ENCODE results near the gene ZSWIM1. TPM values are rescaled to one million over a fixed set of nuclear protein-coding genes. Genes with fewer than 3 reads are reported as not detected.

Gene ZSWIM1
- total RNA-seq, 1 donor from 2014 or later: 13.3 TPM

DNA sequence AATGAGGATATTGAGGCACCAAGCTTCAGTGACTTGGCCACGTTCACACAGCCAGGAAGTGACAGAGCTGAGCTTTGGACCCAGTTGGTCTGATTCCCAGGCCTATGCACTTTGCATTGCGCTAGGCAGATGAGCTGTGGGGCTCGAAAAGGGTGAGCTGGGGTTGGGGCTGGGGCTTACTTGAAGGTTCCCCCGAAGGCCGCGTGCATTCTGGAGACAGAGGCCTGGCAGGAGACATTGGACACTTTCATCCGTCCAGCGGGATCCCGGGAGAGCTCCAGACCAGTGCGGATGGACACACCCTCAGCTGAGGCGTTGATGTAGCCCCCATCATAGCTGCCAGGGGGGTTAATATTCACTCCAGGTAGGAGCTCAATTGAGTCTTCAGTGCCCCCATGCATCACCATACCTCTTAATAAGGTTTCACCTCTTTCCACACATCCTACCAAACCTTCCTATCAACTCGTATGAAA is 28.3 kb downstream of the ZSWIM1 start:
- no peak for DNase-seq (ENCODE audit: extremely low spot score, unreplicated experiment)
- TF ChIP-seq, protein P1, sequence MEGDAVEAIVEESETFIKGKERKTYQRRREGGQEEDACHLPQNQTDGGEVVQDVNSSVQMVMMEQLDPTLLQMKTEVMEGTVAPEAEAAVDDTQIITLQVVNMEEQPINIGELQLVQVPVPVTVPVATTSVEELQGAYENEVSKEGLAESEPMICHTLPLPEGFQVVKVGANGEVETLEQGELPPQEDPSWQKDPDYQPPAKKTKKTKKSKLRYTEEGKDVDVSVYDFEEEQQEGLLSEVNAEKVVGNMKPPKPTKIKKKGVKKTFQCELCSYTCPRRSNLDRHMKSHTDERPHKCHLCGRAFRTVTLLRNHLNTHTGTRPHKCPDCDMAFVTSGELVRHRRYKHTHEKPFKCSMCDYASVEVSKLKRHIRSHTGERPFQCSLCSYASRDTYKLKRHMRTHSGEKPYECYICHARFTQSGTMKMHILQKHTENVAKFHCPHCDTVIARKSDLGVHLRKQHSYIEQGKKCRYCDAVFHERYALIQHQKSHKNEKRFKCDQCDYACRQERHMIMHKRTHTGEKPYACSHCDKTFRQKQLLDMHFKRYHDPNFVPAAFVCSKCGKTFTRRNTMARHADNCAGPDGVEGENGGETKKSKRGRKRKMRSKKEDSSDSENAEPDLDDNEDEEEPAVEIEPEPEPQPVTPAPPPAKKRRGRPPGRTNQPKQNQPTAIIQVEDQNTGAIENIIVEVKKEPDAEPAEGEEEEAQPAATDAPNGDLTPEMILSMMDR (IDR thresholded peaks at IDR 0.05): no peak
- Mint-ChIP-seq H3K4me3 (ENCODE audit: unreplicated experiment) (no peak overlapping the region), H3K9me3 (ENCODE audit: unreplicated experiment) (no peaks in the 10 kb centered on the region), H3K27ac (ENCODE audit: unreplicated experiment) (peak overlapping the region; percentile 67), H3K36me3 (ENCODE audit: unreplicated experiment) (peaks cover 17% of the 10 kb centered on the region), H3K4me1 (ENCODE audit: unreplicated experiment) (peaks cover 22% of the 10 kb centered on the region), H3K27me3 (ENCODE audit: unreplicated experiment) (no peaks in the 10 kb centered on the region)

DNA sequence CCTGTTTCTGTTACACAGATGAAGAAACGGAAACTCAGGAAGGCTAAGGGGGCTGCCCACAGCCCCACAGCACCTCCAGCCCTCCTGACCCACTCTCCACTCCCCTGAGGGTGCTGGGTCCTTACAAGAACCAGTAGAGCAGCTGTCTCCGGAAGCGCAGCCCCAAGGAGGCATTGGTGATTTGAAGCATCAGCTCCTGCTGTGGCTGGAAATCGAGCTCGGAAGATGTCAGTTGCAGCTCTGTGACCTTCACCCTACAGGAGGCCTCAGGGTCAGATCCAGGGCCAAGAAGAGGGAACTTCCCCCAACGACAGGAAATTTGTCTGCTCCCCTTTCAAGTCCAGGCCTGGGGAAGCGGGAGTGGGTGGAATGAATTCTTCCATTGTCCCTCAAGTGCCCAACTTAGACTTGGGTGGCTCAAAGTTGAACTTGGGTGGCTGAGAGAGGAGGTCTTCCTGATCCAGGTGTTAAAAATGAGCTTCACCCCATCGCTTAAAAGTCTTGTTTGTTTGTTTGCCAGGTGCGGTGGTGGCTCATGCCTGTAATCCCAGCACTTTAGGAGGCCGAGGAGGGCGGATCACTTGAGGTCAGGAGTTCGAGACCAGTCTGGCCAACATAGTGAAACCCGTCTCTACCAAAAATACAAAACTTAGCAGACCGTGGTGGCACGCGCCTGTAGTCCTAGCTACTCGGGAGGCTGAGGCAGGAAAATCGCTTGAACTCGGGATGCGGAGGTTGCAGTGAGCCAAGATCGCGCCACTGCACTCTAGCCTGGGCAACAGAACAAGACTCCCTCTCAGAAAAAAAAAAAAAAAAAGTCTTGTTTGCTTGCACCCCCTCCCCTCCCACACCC is 29.0 kb downstream of the ZSWIM1 start:
- peaks cover 22% of the 10 kb centered on the region for H3K4me1 Mint-ChIP-seq (ENCODE audit: unreplicated experiment)
- no peaks in the 10 kb centered on the region for H3K9me3 Mint-ChIP-seq (ENCODE audit: unreplicated experiment)
- H3K4me3 Mint-ChIP-seq (ENCODE audit: unreplicated experiment): peak overlapping the region; percentile 72

DNA sequence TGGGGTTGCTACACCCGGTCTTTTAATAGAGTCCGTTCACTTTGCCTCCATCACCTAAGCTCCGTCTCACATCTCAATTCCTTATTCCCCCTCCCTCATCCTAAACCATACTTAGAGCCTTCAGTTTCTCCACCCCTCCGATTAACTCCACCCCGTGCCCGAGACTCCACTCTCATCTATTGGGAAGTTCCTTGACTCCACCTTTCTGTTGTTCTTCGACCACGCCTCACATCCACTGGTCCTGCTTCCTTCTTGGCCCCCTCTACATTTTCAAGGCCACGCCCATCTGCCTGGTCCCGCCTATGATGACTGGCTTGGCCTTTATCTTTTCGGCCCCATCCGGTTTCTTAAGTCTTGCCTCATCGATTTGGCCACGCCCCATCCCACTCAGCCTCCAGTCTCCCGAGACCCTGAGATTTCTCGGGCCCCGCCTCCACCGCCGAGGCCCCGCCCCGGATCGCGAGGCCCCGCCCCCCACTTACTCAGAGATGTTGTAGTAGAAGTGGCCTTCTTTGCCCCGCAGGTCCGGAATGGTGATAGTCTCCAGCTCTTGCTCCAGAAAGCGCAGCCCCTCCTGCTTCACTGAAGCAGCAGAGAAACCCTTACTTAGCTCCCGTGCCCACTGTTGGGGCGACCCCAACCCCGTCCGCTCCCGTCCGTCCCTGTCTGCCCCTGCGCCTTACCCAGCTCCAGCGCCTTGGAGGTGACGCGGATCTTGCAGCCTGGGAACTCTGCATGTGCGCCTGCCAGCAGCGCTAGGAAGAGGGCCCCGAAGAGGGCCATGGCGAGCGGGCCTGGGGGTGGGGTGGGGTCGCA is 29.9 kb downstream of the ZSWIM1 start:
- H3K4me3 Mint-ChIP-seq (ENCODE audit: unreplicated experiment): peak overlapping the region; percentile 72
- peak overlapping the region; percentile 92 for H3K27ac Mint-ChIP-seq (ENCODE audit: unreplicated experiment)
- no peaks in the 10 kb centered on the region for H3K27me3 Mint-ChIP-seq (ENCODE audit: unreplicated experiment)
- TF ChIP-seq, protein P1 (IDR thresholded peaks at IDR 0.05): no peak
- H3K4me1 Mint-ChIP-seq (ENCODE audit: unreplicated experiment): peaks cover 22% of the 10 kb centered on the region
- peaks cover 7% of the 10 kb centered on the region for H3K36me3 Mint-ChIP-seq (ENCODE audit: unreplicated experiment)
- peak; percentile 98 for DNase-seq (ENCODE audit: extremely low spot score, unreplicated experiment)
- H3K9me3 Mint-ChIP-seq (ENCODE audit: unreplicated experiment): no peaks in the 10 kb centered on the region

More for the DNA sequence above, 29.0 kb downstream of the ZSWIM1 start:
- DNase-seq (ENCODE audit: extremely low spot score, unreplicated experiment): no peak
- Mint-ChIP-seq H3K36me3 (ENCODE audit: unreplicated experiment) (peaks cover 10% of the 10 kb centered on the region), H3K27me3 (ENCODE audit: unreplicated experiment) (no peaks in the 10 kb centered on the region), H3K27ac (ENCODE audit: unreplicated experiment) (peak overlapping the region; percentile 73)
- TF ChIP-seq, protein P1 (IDR thresholded peaks at IDR 0.05): no peak

DNA sequence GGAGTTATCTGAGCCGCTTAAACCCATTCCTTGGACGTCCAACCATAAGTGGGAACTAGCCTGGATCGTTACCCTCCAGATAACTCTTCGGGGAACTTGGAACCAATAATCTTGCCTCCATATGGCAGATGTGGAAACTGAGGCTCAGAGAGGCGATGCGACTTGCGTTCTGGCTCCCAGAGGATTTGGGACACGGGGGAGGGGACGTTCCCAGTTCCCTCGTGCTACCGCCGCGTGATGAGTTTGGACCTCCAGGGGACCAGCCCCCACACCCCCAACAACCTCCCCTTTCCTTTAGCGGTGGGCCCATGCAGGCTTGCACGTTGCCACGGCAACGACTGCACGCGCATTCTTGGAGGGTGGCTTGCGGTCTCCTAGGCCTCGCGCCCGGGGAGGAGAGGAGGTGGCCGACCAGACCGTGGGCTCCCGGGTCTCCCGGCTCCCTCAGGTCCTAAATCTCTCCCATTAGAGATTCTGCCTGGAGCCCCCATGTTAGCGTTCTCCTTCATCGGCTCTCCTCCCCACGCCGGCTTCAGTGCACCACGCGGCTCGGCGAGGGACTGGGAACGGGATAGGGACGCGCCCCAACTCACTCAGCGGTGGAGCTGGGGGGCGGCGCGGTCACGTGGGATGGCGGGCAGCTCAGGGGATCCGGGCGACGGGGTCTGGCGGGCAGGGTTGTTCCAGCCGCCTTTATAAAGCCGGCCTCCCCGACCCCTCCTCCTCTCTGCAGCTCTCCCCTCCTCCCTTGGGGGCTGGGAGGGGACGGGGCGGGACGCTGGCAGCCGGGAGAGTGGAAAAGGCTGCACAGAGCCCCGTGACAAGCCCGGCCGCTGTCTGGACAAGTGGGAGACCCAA is 30.7 kb downstream of the ZSWIM1 start, which contains the start of gene PLTP:
TSS of gene PLTP (minus strand) at position 670 of the 858 bp plus-strand sequence. CDS start 703 bp downstream, outside the sequence.
- Mint-ChIP-seq H3K4me3 (ENCODE audit: unreplicated experiment) (peak within 1 kb of the TSS; percentile 72), H3K27ac (ENCODE audit: unreplicated experiment) (peak within 1 kb of the TSS; percentile 92), H3K4me1 (ENCODE audit: unreplicated experiment) (peaks cover 22% of the 10 kb centered on the region), H3K36me3 (ENCODE audit: unreplicated experiment) (peaks cover 7% of the 10 kb centered on the region), H3K27me3 (ENCODE audit: unreplicated experiment) (no peaks in the 10 kb centered on the region), H3K9me3 (ENCODE audit: unreplicated experiment) (no peaks in the 10 kb centered on the region)
- TF ChIP-seq, protein P1 (IDR thresholded peaks at IDR 0.05): no peak
- peak; percentile 88 for DNase-seq (ENCODE audit: extremely low spot score, unreplicated experiment)
